HepG2 (cell line): Measurements from ENCODE around the gene GMFB.

ENCODE experiments used
- TCF7L2 ChIP-seq: IDR thresholded peaks from 2 replicates; pipeline ENCODE4 v1.6.1; 2011; ENCODE audit warnings: mild to moderate bottlenecking, low read depth, low read length, moderate library complexity
- ZNF160 ChIP-seq: sonication (generic); formaldehyde crosslinking; IDR thresholded peaks from 2 replicates; pipeline ENCODE4 v1.8.0; 2022; ENCODE audit warnings: mild to moderate bottlenecking, inconsistent platforms, missing genetic modification reagents
- ZNF274 ChIP-seq: sonication (generic); formaldehyde crosslinking; IDR thresholded peaks from 2 replicates; pipeline ENCODE4 v1.5.1; 2020; ENCODE audit warnings: mild to moderate bottlenecking, missing genetic modification reagents
- ZNF430 ChIP-seq: sonication (generic); formaldehyde crosslinking; IDR thresholded peaks from 2 replicates; pipeline ENCODE4 v1.9.0; 2021; ENCODE audit warnings: mild to moderate bottlenecking, missing genetic modification reagents
- TF ChIP-seq, protein P1 (sequence below): sonication (generic); formaldehyde crosslinking; conservative IDR thresholded peaks from 2 replicates; pipeline ENCODE4 v1.4.0; 2020; ENCODE audit warnings: missing genetic modification reagents

DNA sequence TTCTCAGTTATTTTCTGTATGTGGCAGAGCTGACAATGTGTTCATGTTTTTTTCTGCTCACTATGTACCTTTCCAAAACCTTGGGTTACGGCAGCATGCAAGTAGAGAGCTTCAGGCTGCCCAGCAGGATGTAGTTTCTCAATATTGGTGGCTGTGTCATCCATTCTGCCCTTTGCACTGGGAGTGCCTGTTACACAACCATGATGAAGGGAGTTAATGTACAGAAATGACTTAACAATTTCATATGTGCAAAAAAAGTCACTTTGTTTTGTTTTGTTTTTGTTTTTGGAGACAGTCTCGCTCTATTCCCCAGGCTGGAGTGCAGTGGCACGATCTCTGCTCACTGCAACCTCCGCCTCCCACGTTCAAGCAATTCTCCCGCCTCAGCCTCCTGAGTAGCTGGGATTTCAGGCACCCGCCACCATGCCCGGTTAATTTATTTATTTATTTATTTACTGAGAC, 41.5 kb downstream of the GMFB start:
- TF ChIP-seq, protein P1, sequence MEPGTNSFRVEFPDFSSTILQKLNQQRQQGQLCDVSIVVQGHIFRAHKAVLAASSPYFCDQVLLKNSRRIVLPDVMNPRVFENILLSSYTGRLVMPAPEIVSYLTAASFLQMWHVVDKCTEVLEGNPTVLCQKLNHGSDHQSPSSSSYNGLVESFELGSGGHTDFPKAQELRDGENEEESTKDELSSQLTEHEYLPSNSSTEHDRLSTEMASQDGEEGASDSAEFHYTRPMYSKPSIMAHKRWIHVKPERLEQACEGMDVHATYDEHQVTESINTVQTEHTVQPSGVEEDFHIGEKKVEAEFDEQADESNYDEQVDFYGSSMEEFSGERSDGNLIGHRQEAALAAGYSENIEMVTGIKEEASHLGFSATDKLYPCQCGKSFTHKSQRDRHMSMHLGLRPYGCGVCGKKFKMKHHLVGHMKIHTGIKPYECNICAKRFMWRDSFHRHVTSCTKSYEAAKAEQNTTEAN (CRISPR knock-in tag): peak; percentile 93
- TF ChIP-seq ZNF430 (CRISPR knock-in tag) (peak; percentile 74; the same call in 1 of the 2 replicates), ZNF274 (no peak), TCF7L2 (no peak), ZNF160 (peak; percentile 75; the same call in 1 of the 2 replicates)
